NAMALWA (cell line): Measurements from ENCODE around the gene IL17RC.
A peak's percentile ranks its signal among the peaks of the same experiment; 100 is the strongest.

Experiments used
- DNase-seq: peaks from one replicate; pipeline ENCODE4 v3.0.0-alpha.2; 2015; ENCODE audit warnings: low spot score

Gene IL17RC

GRCh38 chr3:9946112-9947024, 29.5 kb downstream of the IL17RC start:
- peak; percentile 35 for DNase-seq

GRCh38 chr3:9947025-9947995, 30.4 kb downstream of the IL17RC start:
- DNase-seq, result no peak

GRCh38 chr3:9948586-9948985, 31.7 kb downstream of the IL17RC start:
- no peak for DNase-seq

GRCh38 chr3:9949115-9949514, 32.2 kb downstream of the IL17RC start:
- no peak for DNase-seq

- no peak for DNase-seq
Measured at GRCh38 chr3:9949626-9950025, 32.7 kb downstream of the IL17RC start.

GRCh38 chr3:9951126-9951525, 34.2 kb downstream of the IL17RC start:
- DNase-seq, result no peak

- DNase-seq, result no peak
Measured at GRCh38 chr3:9951598-9951961, 34.7 kb downstream of the IL17RC start.

GRCh38 chr3:9951962-9952805, 35.3 kb downstream of the IL17RC start, which contains the start of gene PRRT3:
Gene PRRT3, minus strand, starts transcription at chr3:9952408. Its CDS starts 2,293 bp downstream, at chr3:9950115.
- DNase-seq, result no peak

GRCh38 chr3:9955067-9955502, 38.2 kb downstream of the IL17RC start:
- no peak for DNase-seq

- DNase-seq, result no peak
Measured at GRCh38 chr3:9955611-9956352, 38.9 kb downstream of the IL17RC start.

- peak; percentile 19 for DNase-seq
Measured at GRCh38 chr3:9957214-9957613, 40.3 kb downstream of the IL17RC start.

- DNase-seq, result no peak
Measured at GRCh38 chr3:9965200-9965875, 48.4 kb downstream of the IL17RC start.

- no peak for DNase-seq
Measured at GRCh38 chr3:9966841-9967240, 49.9 kb downstream of the IL17RC start.

GRCh38 chr3:9969632-9970019, 52.7 kb downstream of the IL17RC start:
- DNase-seq, result no peak

- DNase-seq, result no peak
Measured at GRCh38 chr3:9970020-9970652, 53.2 kb downstream of the IL17RC start.

- no peak for DNase-seq
Measured at GRCh38 chr3:9976721-9977709, 60.1 kb downstream of the IL17RC start.

GRCh38 chr3:9978710-9979305, 61.9 kb downstream of the IL17RC start:
- DNase-seq, result no peak

GRCh38 chr3:9980251-9980650, 63.4 kb downstream of the IL17RC start:
- no peak for DNase-seq
